GM23338 (cell line): ENCODE results near the gene DNAJC7. TPM values are rescaled to one million over a fixed set of nuclear protein-coding genes. Genes with fewer than 3 reads are reported as not detected.

ENCODE experiments used
- ATAC-seq: fragments of 200-7000 bp; cut with Tn5 transposase; 3 replicates; pipeline ENCODE4 v1.9.1; 2020
- DNase-seq: peaks from one replicate; pipeline ENCODE4 v3.0.0-alpha.2; 2015; ENCODE audit warnings: low spot score
- H2AFZ ChIP-seq: fragments of 200-600 bp; sonication (generic); 2 replicates; pipeline ENCODE4 v1.8.0; 2016; ENCODE audit warnings: antibody characterized with exemption, mild to moderate bottlenecking, moderate library complexity
- H3F3A ChIP-seq: fragments of 200-600 bp; sonication (generic); replicated peaks from 2 replicates; pipeline ENCODE4 v1.8.0; 2017; ENCODE audit warnings: antibody characterized with exemption, mixed run types, low read depth
- H3K27ac ChIP-seq: fragments of 200-600 bp; sonication (generic); 2 replicates; pipeline ENCODE4 v1.6.1; 2016; ENCODE audit warnings: low read depth
- H3K27me3 ChIP-seq: fragments of 200-600 bp; sonication (generic); 2 replicates; pipeline ENCODE4 v1.8.0; 2016; ENCODE audit warnings: mild to moderate bottlenecking, mixed run types, moderate library complexity; ENCODE audit not compliant: insufficient read depth
- H3K36me3 ChIP-seq: fragments of 200-600 bp; sonication (generic); 2 replicates; pipeline ENCODE4 v1.8.0; 2016; ENCODE audit warnings: mild to moderate bottlenecking; ENCODE audit not compliant: insufficient read depth
- H3K4me1 ChIP-seq: fragments of 200-600 bp; sonication (generic); 2 replicates; pipeline ENCODE4 v1.8.0; 2016; ENCODE audit warnings: mild to moderate bottlenecking, moderate library complexity; ENCODE audit not compliant: insufficient read depth
- H3K4me2 ChIP-seq: fragments of 200-600 bp; sonication (generic); 2 replicates; pipeline ENCODE4 v1.7.1; 2017; ENCODE audit warnings: mixed run types
- H3K4me3 ChIP-seq: fragments of 200-600 bp; sonication (generic); 2 replicates; pipeline ENCODE4 v1.6.1; 2016; ENCODE audit warnings: mixed run types
- H3K79me2 ChIP-seq: fragments of 200-600 bp; sonication (generic); replicated peaks from 2 replicates; pipeline ENCODE4 v1.8.0; 2017; ENCODE audit warnings: mild to moderate bottlenecking; ENCODE audit not compliant: insufficient read depth
- H3K9me2 ChIP-seq: fragments of 200-600 bp; sonication (generic); 2 replicates; pipeline ENCODE4 v1.8.0; 2017; ENCODE audit not compliant: insufficient read depth
- H4K20me1 ChIP-seq: fragments of 200-600 bp; sonication (generic); replicated peaks from 2 replicates; pipeline ENCODE4 v1.8.0; 2017; ENCODE audit warnings: mild to moderate bottlenecking; ENCODE audit not compliant: insufficient read depth
- H3K27ac Mint-ChIP-seq: 2 replicates; pipeline ENCODE4 v1.8.0; 2020; ENCODE audit warnings: inconsistent platforms, mild to moderate bottlenecking, moderate library complexity, mixed read lengths
- H3K27me3 Mint-ChIP-seq: 3 replicates; pipeline ENCODE4 v1.8.0; 2022; ENCODE audit warnings: low read depth, mild to moderate bottlenecking, moderate library complexity, mixed read lengths, inconsistent platforms; ENCODE audit not compliant: insufficient read depth, poor library complexity
- H3K36me3 Mint-ChIP-seq: 3 replicates; pipeline ENCODE4 v1.8.0; 2021; ENCODE audit warnings: low read depth, mild to moderate bottlenecking, inconsistent platforms, moderate library complexity, mixed read lengths
- H3K4me1 Mint-ChIP-seq: 3 replicates; pipeline ENCODE4 v1.8.0; 2020; ENCODE audit warnings: mild to moderate bottlenecking, inconsistent platforms, mixed read lengths
- H3K4me3 Mint-ChIP-seq: 3 replicates; pipeline ENCODE4 v1.8.0; 2021; ENCODE audit warnings: moderate library complexity, mild to moderate bottlenecking, inconsistent platforms, mixed read lengths
- H3K9me3 Mint-ChIP-seq: 3 replicates; pipeline ENCODE4 v1.8.0; 2020; ENCODE audit warnings: moderate library complexity, mild to moderate bottlenecking, inconsistent platforms, mixed read lengths
- CREB1 ChIP-seq: fragments of 250-450 bp; sonication (Bioruptor Pico); IDR thresholded peaks from 2 replicates; pipeline ENCODE4 v1.5.0; 2020; ENCODE audit warnings: low read depth, mild to moderate bottlenecking, moderate library complexity
- CTCF ChIP-seq, 2 experiments: fragments of 200-600 bp in 1 of 2; sonication (generic) in 1 of 2; conservative IDR thresholded peaks; 2 replicates each; pipeline versions ENCODE4 v1.5.1 to v1.6.1; 2016 to 2017; ENCODE audit warnings: antibody characterized with exemption in 2 of 2, low read depth in 2 of 2, mild to moderate bottlenecking in 2 of 2, moderate library complexity in 1 of 2
- ETS1 ChIP-seq: IDR thresholded peaks from 2 replicates; pipeline ENCODE4 v1.6.1; 2016; ENCODE audit warnings: antibody characterized with exemption
- EZH2 ChIP-seq: fragments of 200-600 bp; sonication (generic); IDR thresholded peaks from one replicate; pipeline ENCODE4 v1.8.0; 2017; ENCODE audit warnings: antibody characterized with exemption, mild to moderate bottlenecking, low read depth; ENCODE audit not compliant: unreplicated experiment
- EZH2phosphoT487 ChIP-seq: fragments of 200-600 bp; sonication (generic); IDR thresholded peaks from one replicate; pipeline ENCODE4 v1.8.1; 2018; ENCODE audit warnings: antibody characterized with exemption; ENCODE audit not compliant: unreplicated experiment
- JUNB ChIP-seq: IDR thresholded peaks from one replicate; pipeline ENCODE4 v1.6.1; 2016; ENCODE audit warnings: antibody characterized with exemption; ENCODE audit not compliant: unreplicated experiment
- NANOG ChIP-seq: IDR thresholded peaks from 2 replicates; pipeline ENCODE4 v1.6.1; 2016; ENCODE audit warnings: antibody characterized with exemption, borderline replicate concordance
- REST ChIP-seq: IDR thresholded peaks from one replicate; pipeline ENCODE4 v1.6.1; 2018; ENCODE audit warnings: antibody characterized with exemption; ENCODE audit not compliant: unreplicated experiment
- STAT1 ChIP-seq: IDR thresholded peaks from one replicate; pipeline ENCODE4 v1.6.1; 2016; ENCODE audit warnings: antibody characterized with exemption; ENCODE audit not compliant: unreplicated experiment
- ZNF114 ChIP-seq: fragments of 250-450 bp; sonication (Bioruptor Pico); IDR thresholded peaks from 2 replicates; pipeline ENCODE4 v1.5.0; 2020; ENCODE audit warnings: mild to moderate bottlenecking, moderate library complexity
- ZNF331 ChIP-seq: fragments of 250-450 bp; sonication (Bioruptor Pico); IDR thresholded peaks from 2 replicates; pipeline ENCODE4 v1.5.0; 2020; ENCODE audit warnings: low read depth, mild to moderate bottlenecking, moderate library complexity
- polyA plus RNA-seq: library from polyadenylated mRNA; unstranded; fragments of >200 nt; fragmentation: Nextera tagmentation; extraction: Ambion mirVana; gene quantifications from 2 replicates; pipeline ENCODE4 v1.2.1, GENCODE V29; 2016
- total RNA-seq: library from RNA; depleted of rRNA; stranded (reverse); fragments of >200 nt; shearing (Covaris generic); gene quantifications from 2 replicates; pipeline ENCODE4 v1.2.3, GENCODE V29; 2014

The DNAJC7 gene
- total and polyA plus RNA-seq, 2 experiments from 2014 or later, result 139 to 141 TPM

DNA sequence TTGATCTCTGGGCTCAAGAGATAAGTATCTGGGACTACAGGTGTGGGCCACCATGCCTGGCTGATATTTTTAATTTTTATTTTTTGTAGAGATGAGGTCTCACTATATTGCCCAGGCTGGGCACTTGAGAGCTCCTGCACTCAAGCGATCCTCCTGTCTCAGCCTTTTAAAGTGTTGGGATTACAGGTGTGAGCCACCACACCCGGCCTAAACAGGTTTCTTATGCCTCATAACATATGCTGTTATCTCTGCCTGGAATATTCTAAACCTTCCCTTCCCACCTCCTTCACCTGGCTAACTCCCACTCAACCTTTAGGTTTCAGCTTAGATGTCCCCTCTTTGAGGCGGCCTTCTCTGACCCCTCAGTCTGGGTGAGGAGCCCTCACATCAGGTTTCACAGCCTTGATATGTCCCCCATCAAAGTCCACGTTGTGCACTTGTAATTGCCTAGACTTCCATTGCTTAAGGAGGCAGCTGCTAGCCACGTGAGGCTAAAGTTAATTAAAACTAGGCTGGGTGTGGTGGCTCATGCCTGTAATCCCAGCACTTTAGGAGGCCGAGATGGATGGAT lies 59.3 kb downstream of the DNAJC7 start:
- Histone ChIP-seq H3K4me1 (peaks cover 19% of the 10 kb centered on the region), H3K9me2 (no peaks in the 10 kb centered on the region), H3K36me3 (no peaks in the 10 kb centered on the region), H2AFZ (no peak overlapping the region), H3K4me2 (peak overlapping the region; percentile 46), H3K4me3 (0 out of 2 replicates have a peak overlapping the region, but pooled peaks have one; percentile 10), H3F3A (peaks cover 10% of the 10 kb centered on the region; the same call in 1 of the 2 replicates), H3K27ac (no peak overlapping the region), H3K79me2 (no peaks in the 10 kb centered on the region), H4K20me1 (no peaks in the 10 kb centered on the region), H3K27me3 (no peaks in the 10 kb centered on the region)
- ATAC-seq (no peak), DNase-seq (no peak)
- peaks cover 24% of the 10 kb centered on the region for H3K4me1 Mint-ChIP-seq
- peak overlapping the region; percentile 68 for H3K27ac Mint-ChIP-seq
- TF ChIP-seq EZH2phosphoT487 (no peak), ZNF331 (CRISPR knock-in tag) (no peak), CREB1 (CRISPR knock-in tag) (no peak), JUNB (no peak), ETS1 (no peak), CTCF (conservative IDR thresholded peaks at IDR 0.05; ENCODE audit: low read depth in 2 of 2) (no peak), NANOG (no peak), REST (no peak), ZNF114 (CRISPR knock-in tag) (no peak), EZH2 (no peak), STAT1 (no peak)
- peaks cover 10% of the 10 kb centered on the region; the same call in 1 of the 3 replicates for H3K36me3 Mint-ChIP-seq
- H3K4me3 Mint-ChIP-seq, result peak overlapping the region; percentile 16; the same call in 1 of the 3 replicates
- H3K9me3 Mint-ChIP-seq, result no peaks in the 10 kb centered on the region; the same call in 2 of the 3 replicates
- H3K27me3 Mint-ChIP-seq, result peaks cover 12% of the 10 kb centered on the region
